ENCODE measurements around the gene TUBB4B. TPM values are rescaled to one million over a fixed set of nuclear protein-coding genes. Genes with fewer than 3 reads are reported as not detected.

The TUBB4B gene
- total and polyA plus RNA-seq, 2 of the 4 experiments (the other 2 are of a cell fraction) = 237 to 529 TPM

DNA sequence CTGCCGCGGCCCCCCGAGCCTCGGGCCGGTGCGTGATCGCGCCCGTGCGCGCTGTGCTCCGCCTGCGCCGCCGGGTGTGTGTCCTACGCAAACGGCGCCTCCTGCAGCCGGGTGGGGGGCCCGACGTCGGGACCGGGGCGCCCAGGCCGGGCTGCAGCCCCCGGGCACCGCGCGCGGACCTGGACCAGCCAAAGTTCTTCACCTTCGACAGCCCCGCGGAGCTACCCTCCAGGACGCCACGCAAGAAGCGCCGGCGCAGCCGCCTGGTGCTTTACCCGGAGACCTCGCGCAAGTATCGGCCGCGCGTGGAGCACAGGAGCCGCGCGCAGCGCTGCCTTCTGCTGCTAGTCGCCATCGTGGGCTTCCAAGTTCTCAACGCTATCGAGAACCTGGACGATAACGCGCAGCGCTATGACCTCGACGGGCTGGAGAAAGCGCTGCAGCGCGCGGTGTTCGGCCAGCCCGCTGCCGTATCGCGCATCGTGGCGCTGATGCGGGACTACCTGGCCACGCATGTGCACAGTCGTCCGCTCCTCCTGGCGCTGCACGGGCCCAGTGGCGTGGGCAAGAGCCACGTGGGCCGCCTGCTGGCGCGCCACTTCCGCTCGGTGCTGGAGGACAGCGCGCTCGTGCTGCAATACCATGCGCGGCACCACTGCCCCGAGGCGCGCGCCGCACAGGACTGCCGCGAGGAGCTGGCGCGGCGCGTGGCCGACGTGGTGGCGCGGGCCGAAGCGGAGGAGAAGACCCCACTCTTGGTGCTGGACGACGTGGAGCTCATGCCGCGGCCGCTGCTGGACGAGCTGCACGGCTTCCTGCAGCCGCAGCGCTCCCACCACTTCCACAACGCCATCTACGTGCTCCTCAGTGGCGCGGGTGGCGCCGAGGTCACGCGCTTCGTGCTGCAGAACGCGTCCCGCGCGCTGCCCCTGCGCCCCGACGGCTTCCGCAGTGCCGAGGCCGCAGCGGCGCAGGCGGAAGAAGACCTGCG is 37.9 kb downstream of the TUBB4B start:
- peak overlapping the region; percentile 79; the same call in 1 of the 2 replicates for H3K9ac ChIP-seq (ENCODE audit: low read depth, low read length)
- TF ChIP-seq RCOR1 (IDR thresholded peaks at IDR 0.05; ENCODE audit: insufficient replicate concordance, low read length) (no peak), RAD21 (IDR thresholded peaks at IDR 0.05; ENCODE audit: low read length) (no peak), CEBPB (IDR thresholded peaks at IDR 0.05; ENCODE audit: low read depth, low read length) (no peak), POLR2A (IDR thresholded peaks at IDR 0.05; ENCODE audit: low read depth, low read length) (no peak), BHLHE40 (IDR thresholded peaks at IDR 0.05; ENCODE audit: low read depth, low read length) (no peak), USF2 (IDR thresholded peaks at IDR 0.05; ENCODE audit: low read depth, low read length) (no peak), NFE2L2 (IDR thresholded peaks at IDR 0.05; ENCODE audit: low read depth, low read length) (no peak), MAFK (IDR thresholded peaks at IDR 0.05; ENCODE audit: low read depth, low read length) (no peak), MAZ (IDR thresholded peaks at IDR 0.05; ENCODE audit: borderline replicate concordance, low read depth, low read length) (no peak), FOS (IDR thresholded peaks at IDR 0.05; ENCODE audit: low read depth, low read length) (no peak), RFX5 (IDR thresholded peaks at IDR 0.05; ENCODE audit: low read depth, low read length) (no peak), ELK1 (IDR thresholded peaks at IDR 0.05; ENCODE audit: borderline replicate concordance, low read depth, low read length) (no peak)
- no peaks in the 10 kb centered on the region for H3K27me3 ChIP-seq (ENCODE audit: control insufficient read depth, insufficient read depth, low read length)
- peak overlapping the region; percentile 80 for H3K4me3 ChIP-seq (ENCODE audit: insufficient read depth, low read depth, low read length)
- no peak overlapping the region for H3K18ac ChIP-seq (ENCODE audit: low read depth, low read length)
- H3K9me1 ChIP-seq (ENCODE audit: insufficient read depth, low read length) = no peaks in the 10 kb centered on the region
- peak overlapping the region; percentile 81; the same call in 1 of the 2 replicates for H3K27ac ChIP-seq (ENCODE audit: insufficient read depth, low read length)
- H3K4ac ChIP-seq (ENCODE audit: low read depth, low read length) = no peak overlapping the region
- no peak overlapping the region for H2BK20ac ChIP-seq (ENCODE audit: low read depth, low read length)
- in situ Hi-C loops (cut with MboI; ENCODE audit: low sequenced_read_pairs) = no loop called here
- dilution Hi-C loops (cut with HindIII; ENCODE audit: low sequenced_read_pairs, unreplicated experiment) = no loop called here
- WGBS, 2 experiments (ENCODE audit: extremely low coverage in 2 of 2, insufficient read length in 1 of 2) = 72% methylated on average over 139 of the region's 139 CpGs; no CpG with 5 or more reads in 1 of the 2 experiments
- no peak overlapping the region for H2BK120ac ChIP-seq (ENCODE audit: low read depth, low read length)
- H4K5ac ChIP-seq (ENCODE audit: low read depth, low read length) = no peak overlapping the region
- peaks cover 40% of the 10 kb centered on the region for H4K20me1 ChIP-seq (ENCODE audit: insufficient read depth, low read length)
- H4K91ac ChIP-seq (ENCODE audit: insufficient read depth, low read depth, low read length) = no peak overlapping the region
- H2AFZ ChIP-seq (replicated peaks; ENCODE audit: low read length, poor library complexity) = peak overlapping the region; percentile 43
- no TSS peak for BruUV-seq (replicated peaks)
- no peak overlapping the region for H4K8ac ChIP-seq (ENCODE audit: low read depth in 2 of 2, low read length in 2 of 2)
- H3K23ac ChIP-seq (ENCODE audit: low read depth, low read length) = peak overlapping the region; percentile 59; the same call in 1 of the 2 replicates
- H2BK15ac ChIP-seq (ENCODE audit: low read depth, low read length) = no peak overlapping the region
- H3K14ac ChIP-seq (replicated peaks; ENCODE audit: low read depth, low read length) = no peak overlapping the region; the same call in 1 of the 2 replicates
- H3K4me2 ChIP-seq (ENCODE audit: low read depth, low read length) = peak overlapping the region; percentile 77
- H3K4me1 ChIP-seq (ENCODE audit: control insufficient read depth, insufficient read depth, low read length) = peaks cover 21% of the 10 kb centered on the region
- intact Hi-C loops (cut with micrococcal nuclease) = no loop called here
- CTCF ChIA-PET = no interaction called here
- H3K9me3 ChIP-seq (ENCODE audit: control insufficient read depth, insufficient read depth, low read length) = no peaks in the 10 kb centered on the region
- peaks cover 31% of the 10 kb centered on the region for H3K36me3 ChIP-seq (ENCODE audit: control insufficient read depth, insufficient read depth, low read length)
- POLR2A ChIA-PET (ENCODE audit: unreplicated experiment) = no interaction called here
- H2BK5ac ChIP-seq (ENCODE audit: low read depth, low read length, poor library complexity, severe bottlenecking) = peak overlapping the region; percentile 51
- no peak overlapping the region for H3K56ac ChIP-seq (ENCODE audit: extremely low read depth, insufficient read depth, low read length)
- ATAC-seq (ENCODE audit: low read depth) (0 out of 2 replicates have a peak, but pooled peaks have one; percentile 0), DNase-seq (no peak)
- H2AK5ac ChIP-seq (ENCODE audit: low read depth, low read length) = no peak overlapping the region; the same call in 1 of the 2 replicates
- H3K79me1 ChIP-seq (ENCODE audit: low read depth in 1 of 2, low read length in 2 of 2) = peaks cover 0 to 58% of the 10 kb centered on the region in 2 experiments
- H2AK9ac ChIP-seq (replicated peaks; ENCODE audit: low read depth, low read length, poor library complexity) = peak overlapping the region; percentile 99

Measured in IMR-90 (cell line).